Gastrocnemius medialis (tissue), 4 donors: Measurements from ENCODE around the gene NUTM2B. TPM values are rescaled to one million over a fixed set of nuclear protein-coding genes. Genes with fewer than 3 reads are reported as not detected.
"Not testable (repeated sequence)": the region's sequence is repeated elsewhere in the genome, so short reads cannot be mapped to it uniquely, and the experiment has no call there.

Source experiments
- ATAC-seq, 2 donors: fragments of 150-250 bp; one replicate each; pipeline ENCODE4 v1.9.1; 2016
- DNase-seq, 2 donors: peaks; one replicate each; pipeline ENCODE4 v3.0.0-alpha.2; 2019
- H3K27ac ChIP-seq, 4 donors: fragments of 200-600 bp; sonication (generic); 1 replicate in 1 of 4; 2 replicates in 3 of 4; pipeline ENCODE4 v1.5.1; 2016 to 2018; ENCODE audit warnings: mild to moderate bottlenecking in 2 of 4, moderate library complexity in 1 of 4
- H3K27me3 ChIP-seq, 3 donors: fragments of 200-600 bp; sonication (generic) in 2 of 3; 1 replicate in 1 of 3; 2 replicates in 2 of 3; pipeline versions ENCODE4 v1.5.1 to v1.6.0; 2016 to 2019; ENCODE audit warnings: mild to moderate bottlenecking in 1 of 3, moderate library complexity in 1 of 3
- H3K36me3 ChIP-seq, 2 donors: fragments of 200-600 bp; sonication (generic) in 1 of 2; one replicate each; pipeline ENCODE4 v1.5.1; 2017 to 2018
- H3K4me1 ChIP-seq, 2 donors: fragments of 200-600 bp; sonication (generic) in 1 of 2; one replicate each; pipeline ENCODE4 v1.5.1; 2016 to 2017; ENCODE audit warnings: mild to moderate bottlenecking in 2 of 2
- H3K4me3 ChIP-seq, 4 donors: fragments of 200-600 bp; sonication (generic) in 3 of 4; 1 replicate in 1 of 4; 2 replicates in 3 of 4; pipeline ENCODE4 v1.5.1; 2016 to 2019; ENCODE audit warnings: mild to moderate bottlenecking in 2 of 4
- H3K9me3 ChIP-seq, 3 donors: fragments of 200-600 bp; sonication (generic) in 2 of 3; 1 replicate in 1 of 3; 2 replicates in 2 of 3; pipeline ENCODE4 v1.5.1; 2016 to 2019
- in situ Hi-C, 4 donors: fragments of 200-750 bp; cut with MboI; loops; one replicate each; pipeline versions ENCODE4 v1.15.0 to v1.8.0; 2017; ENCODE audit warnings: low sequenced_read_pairs in 4 of 4
- intact Hi-C: fragments of 100-400 bp; cut with DNase I; formaldehyde crosslinking; loops from one replicate; pipeline ENCODE4 v1.15.1; 2023; ENCODE audit warnings: low total_unique reads
- total RNA-seq, 4 donors: library from RNA; depleted of rRNA; stranded (reverse); fragments of >200 nt; gene quantifications; one replicate each; pipeline versions ENCODE4 v1.1.0 to v1.2.3, GENCODE V29; 2016

NUTM2B gene
- under 1 TPM; 0.16 to 0.56 (median 0.27) TPM for total RNA-seq

- DNase-seq, H3K27ac ChIP-seq, H3K4me3 ChIP-seq, intact Hi-C loops, H3K36me3 ChIP-seq, in situ Hi-C loops, H3K4me1 ChIP-seq, H3K9me3 ChIP-seq, ATAC-seq, H3K27me3 ChIP-seq: not testable (repeated sequence)
Measured at GRCh38 chr10:79702927-79703326, at the start of gene NUTM2B. Gene NUTM2B (plus strand): TSS chr10:79703227. CDS start chr10:79703610, 383 bp downstream.

GRCh38 chr10:79663287-79663686 is 39.7 kb upstream of the NUTM2B start:
- intact Hi-C loops, H3K27ac ChIP-seq, H3K27me3 ChIP-seq, H3K4me1 ChIP-seq, H3K36me3 ChIP-seq, in situ Hi-C loops, H3K9me3 ChIP-seq, DNase-seq, ATAC-seq, H3K4me3 ChIP-seq: not testable (repeated sequence)

- H3K27me3 ChIP-seq, in situ Hi-C loops, H3K36me3 ChIP-seq, intact Hi-C loops, H3K4me3 ChIP-seq, H3K9me3 ChIP-seq, DNase-seq, H3K27ac ChIP-seq, ATAC-seq, H3K4me1 ChIP-seq: not testable (repeated sequence)
Measured at GRCh38 chr10:79664686-79665085, 38.3 kb upstream of the NUTM2B start.

GRCh38 chr10:79669248-79669788 is 33.7 kb upstream of the NUTM2B start:
- intact Hi-C loops, H3K4me3 ChIP-seq, in situ Hi-C loops, H3K4me1 ChIP-seq, DNase-seq, H3K36me3 ChIP-seq, H3K27me3 ChIP-seq, H3K9me3 ChIP-seq, H3K27ac ChIP-seq, ATAC-seq: not testable (repeated sequence)

- H3K9me3 ChIP-seq, in situ Hi-C loops, H3K4me3 ChIP-seq, H3K36me3 ChIP-seq, H3K27me3 ChIP-seq, DNase-seq, H3K4me1 ChIP-seq, ATAC-seq, H3K27ac ChIP-seq, intact Hi-C loops: not testable (repeated sequence)
Measured at GRCh38 chr10:79674878-79675277, 28.1 kb upstream of the NUTM2B start.

GRCh38 chr10:79683026-79683883 is 19.8 kb upstream of the NUTM2B start:
- H3K4me1 ChIP-seq, ATAC-seq, H3K9me3 ChIP-seq, H3K27me3 ChIP-seq, in situ Hi-C loops, H3K4me3 ChIP-seq, H3K27ac ChIP-seq, DNase-seq, H3K36me3 ChIP-seq, intact Hi-C loops: not testable (repeated sequence)

GRCh38 chr10:79683884-79684720 is 18.9 kb upstream of the NUTM2B start:
- H3K4me3 ChIP-seq, H3K27me3 ChIP-seq, DNase-seq, H3K9me3 ChIP-seq, H3K36me3 ChIP-seq, H3K4me1 ChIP-seq, ATAC-seq, H3K27ac ChIP-seq, intact Hi-C loops, in situ Hi-C loops: not testable (repeated sequence)

GRCh38 chr10:79685044-79685685 is 17.9 kb upstream of the NUTM2B start:
- ATAC-seq, H3K36me3 ChIP-seq, DNase-seq, H3K4me1 ChIP-seq, H3K27ac ChIP-seq, H3K4me3 ChIP-seq, H3K9me3 ChIP-seq, in situ Hi-C loops, intact Hi-C loops, H3K27me3 ChIP-seq: not testable (repeated sequence)

- H3K9me3 ChIP-seq, H3K4me1 ChIP-seq, H3K27ac ChIP-seq, H3K4me3 ChIP-seq, intact Hi-C loops, H3K36me3 ChIP-seq, in situ Hi-C loops, ATAC-seq, H3K27me3 ChIP-seq, DNase-seq: not testable (repeated sequence)
Measured at GRCh38 chr10:79686595-79686994, 16.4 kb upstream of the NUTM2B start.

- in situ Hi-C loops, ATAC-seq: not testable (repeated sequence)
Measured at GRCh38 chr10:79687406-79688150, 15.4 kb upstream of the NUTM2B start.

More at GRCh38 chr10:79687406-79688150, 15.4 kb upstream of the NUTM2B start:
- H3K27me3 ChIP-seq, H3K27ac ChIP-seq, H3K36me3 ChIP-seq, H3K4me1 ChIP-seq, intact Hi-C loops, H3K9me3 ChIP-seq, H3K4me3 ChIP-seq, DNase-seq: not testable (repeated sequence)
